ENCODE data around the gene RCAN3.
"Not testable (repeated sequence)": the region's sequence is repeated elsewhere in the genome, so short reads cannot be mapped to it uniquely, and the experiment has no call there.

Gene RCAN3

DNA sequence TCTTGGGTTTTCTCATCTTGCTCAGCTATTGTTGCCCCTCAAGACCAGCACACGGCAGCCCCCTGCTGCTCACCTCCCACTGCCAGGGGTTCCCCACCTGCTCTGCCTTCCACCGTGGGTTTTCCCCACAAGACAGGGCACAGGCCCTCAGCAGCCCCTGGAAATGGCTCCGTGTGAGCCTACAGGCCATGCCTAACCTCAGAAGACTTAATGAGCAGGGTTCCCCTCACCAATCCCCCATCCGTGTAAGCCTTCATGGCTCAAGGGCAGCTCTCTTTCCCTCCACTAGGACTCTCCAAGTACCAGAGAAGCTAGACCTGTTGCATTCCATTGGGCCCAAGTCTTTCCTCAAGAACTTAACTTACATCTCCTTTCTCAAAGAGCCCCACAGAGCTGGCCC, 18.4 kb upstream of the RCAN3 start:
- DNase-seq (ENCODE audit: low read depth in 4 of 4, low spot score in 1 of 4): no peak

DNA sequence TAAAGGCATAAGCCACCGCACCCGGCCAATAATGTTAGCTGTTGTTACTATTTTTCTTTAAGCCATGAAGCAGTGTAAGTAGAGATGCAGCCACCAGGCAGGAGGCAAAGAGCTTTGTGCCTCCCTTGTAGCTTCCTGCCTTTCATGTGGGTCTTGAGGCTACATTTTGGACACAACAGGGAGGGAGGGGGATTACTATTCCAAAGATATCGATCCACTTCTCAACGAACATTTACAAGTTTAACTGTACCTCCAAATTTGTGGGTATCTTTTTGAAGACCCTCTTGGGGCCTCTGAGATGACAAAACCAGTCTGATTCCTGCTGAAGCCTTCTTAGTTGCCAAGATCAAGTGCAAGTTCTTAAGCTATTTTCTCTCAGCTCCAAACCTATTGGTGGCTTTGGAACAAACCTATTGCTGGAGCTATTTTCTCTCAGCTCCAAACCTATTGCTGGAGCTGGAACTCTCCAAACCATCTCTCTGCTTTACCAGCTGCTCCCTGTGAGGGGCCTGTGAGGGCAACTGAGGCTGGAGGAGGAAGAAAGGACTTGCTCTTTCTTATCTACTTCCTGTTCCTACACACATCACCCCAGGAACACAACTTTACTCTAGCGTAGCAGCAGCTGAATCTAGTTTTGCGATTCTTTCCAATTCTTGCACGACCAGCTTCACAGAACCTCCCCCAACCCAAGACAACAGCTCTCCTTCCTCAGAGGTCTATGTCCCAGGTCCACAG, 16.1 kb upstream of the RCAN3 start:
- no peak for DNase-seq (ENCODE audit: low read depth in 4 of 4, low spot score in 1 of 4)

DNA sequence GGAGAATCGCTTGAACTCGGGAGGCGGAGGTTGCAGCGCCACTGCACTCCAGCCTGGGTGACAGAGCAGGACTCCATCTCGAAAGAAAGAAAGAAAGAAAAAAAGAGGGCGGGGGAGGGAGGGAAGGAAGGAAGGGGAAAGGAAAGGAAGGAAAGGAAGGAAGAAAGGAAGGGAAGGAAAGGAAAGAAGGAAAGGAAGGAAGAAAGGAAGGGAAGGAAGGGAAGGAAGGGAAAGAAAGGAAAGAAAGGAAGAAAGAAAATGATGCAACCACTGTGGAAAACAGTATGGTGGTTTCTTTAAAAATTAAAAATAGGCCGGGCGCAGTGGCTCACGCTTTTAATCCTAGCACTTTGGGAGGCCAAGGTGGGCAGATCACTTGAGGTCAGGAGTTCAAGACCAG, 15.2 kb upstream of the RCAN3 start:
- no peak for DNase-seq (ENCODE audit: low read depth in 4 of 4, low spot score in 1 of 4)

DNA sequence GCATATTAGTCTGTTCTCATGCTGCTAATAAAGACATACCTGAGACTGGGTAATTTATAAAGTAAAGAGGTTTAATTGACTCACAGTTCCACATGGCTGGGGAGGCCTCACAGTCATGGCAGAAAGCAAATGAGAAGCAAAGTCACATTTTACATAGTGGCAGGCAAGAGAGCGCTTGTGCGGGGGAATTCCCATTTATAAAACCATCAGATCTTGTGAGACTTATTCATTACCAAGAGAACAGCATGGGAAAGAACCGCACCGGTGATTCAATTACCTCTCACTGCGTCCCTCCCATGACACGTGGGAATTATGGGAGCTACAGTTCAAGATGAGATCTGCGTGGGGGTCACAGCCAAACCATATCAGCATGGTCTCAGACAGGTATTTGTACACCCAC, 14.5 kb upstream of the RCAN3 start:
- DNase-seq (ENCODE audit: low read depth in 4 of 4, low spot score in 1 of 4): peak; percentile 34 to 64 (median 50)

DNA sequence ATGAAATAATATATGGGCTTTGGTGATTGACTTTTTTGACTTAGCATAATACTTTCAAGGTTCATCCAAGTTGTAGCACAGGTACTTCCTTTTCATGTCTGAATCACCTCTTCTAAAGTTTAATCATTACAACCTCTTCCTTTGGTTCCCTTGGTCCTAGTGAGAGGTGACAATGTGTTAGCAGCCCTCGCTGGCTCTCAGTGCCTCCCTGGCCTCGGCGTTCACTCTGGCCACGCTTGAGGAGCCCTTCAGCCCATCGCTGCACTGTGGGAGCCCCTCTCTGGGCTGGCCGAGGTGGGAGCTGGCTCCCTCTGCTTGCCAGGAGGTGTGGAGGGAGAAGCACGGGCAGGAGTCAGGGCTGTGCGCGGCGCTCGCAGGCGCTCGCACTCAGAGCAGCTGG, 13.0 kb upstream of the RCAN3 start:
- DNase-seq (ENCODE audit: low read depth in 4 of 4, low spot score in 1 of 4): no peak

DNA sequence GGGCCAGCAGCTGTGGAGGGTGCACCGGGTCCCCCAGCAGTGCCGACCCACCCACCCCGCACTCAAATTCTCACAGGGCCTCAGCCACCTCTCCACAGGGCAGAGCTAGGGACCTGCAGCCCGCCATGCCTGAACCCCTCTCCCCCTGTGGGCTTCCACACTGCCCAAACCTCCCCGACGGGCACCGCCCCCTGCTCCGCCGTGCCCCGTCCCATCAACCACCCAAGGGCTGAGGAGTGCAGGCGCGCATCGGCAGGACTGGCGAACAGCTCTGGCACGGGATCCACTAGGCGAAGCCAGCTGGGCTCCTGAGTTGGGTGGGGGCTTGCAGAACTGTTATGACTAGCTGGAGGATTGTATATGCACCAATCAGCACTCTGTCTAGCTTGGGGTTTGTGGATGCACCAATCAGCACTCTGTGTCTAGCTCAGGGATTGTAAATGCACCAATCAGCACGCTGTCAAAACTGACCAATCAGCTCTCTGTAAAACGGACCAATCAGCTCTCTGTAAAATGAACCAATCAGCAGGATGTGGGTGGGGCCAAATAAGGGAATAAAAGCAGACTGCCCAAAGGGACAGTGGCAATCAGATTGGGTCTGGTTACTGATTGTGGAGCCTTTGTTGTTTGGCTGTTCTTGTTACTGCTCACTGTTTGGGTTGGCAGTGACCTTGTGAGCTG, 12.4 kb upstream of the RCAN3 start:
- no peak for DNase-seq (ENCODE audit: low read depth in 4 of 4, low spot score in 1 of 4)

DNA sequence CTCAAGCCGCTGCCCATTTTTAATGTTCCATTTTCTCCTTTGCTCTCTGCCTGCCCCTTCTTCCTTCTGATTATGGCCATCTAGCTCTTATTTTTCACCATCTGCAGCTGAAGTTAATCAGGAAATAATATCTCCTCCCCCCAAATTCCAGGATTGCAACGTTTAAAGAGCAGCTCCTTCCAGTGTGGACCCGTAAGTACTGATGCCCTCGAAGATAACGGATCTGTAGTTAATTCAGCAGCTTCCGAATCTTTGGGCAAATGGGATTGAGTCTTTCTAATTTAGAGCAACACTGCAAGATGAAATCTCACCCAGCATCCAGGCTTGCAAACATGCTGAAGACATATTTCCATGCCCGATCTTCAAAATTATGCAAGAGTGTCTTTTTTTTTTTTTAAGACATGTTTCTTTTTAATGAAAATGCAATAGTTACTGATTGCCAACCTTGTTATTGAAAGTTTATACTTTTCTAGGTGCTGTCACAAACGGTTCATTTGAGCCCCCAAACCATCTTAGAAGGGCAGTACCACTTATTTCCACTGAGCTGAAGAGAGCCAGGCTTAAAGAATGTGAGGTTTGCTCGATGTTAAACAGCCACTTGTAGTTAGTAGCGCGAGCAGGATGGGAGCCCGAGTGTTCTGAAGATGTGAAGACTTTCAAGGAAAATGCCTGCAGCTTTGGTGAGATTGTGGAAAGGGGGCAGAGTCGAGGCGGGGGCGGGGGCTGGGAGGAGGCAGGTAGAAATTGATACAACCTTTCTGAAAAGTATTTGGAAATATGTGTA, 10.9 kb upstream of the RCAN3 start:
- no peak for DNase-seq (ENCODE audit: low read depth in 4 of 4, low spot score in 1 of 4)

DNA sequence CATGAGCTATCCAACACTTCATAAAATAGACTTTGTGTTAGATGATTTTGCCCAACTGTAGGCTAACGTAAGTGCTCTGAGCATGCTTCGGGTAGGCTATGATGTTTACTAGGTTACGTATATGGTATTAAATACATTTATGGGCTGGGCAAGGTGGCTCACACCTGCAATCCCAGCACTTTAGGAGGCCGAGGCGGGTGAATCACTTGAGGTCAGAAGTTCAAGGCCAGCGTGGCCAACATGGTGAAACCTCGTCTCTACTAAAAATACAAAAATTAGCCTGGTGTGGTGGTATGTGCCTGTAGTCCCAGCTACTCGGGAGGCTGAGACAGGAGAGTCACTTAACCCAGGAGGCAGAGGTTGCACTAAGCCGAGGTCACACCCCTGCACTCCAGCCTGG, 9.7 kb upstream of the RCAN3 start:
- DNase-seq (ENCODE audit: low read depth in 4 of 4, low spot score in 1 of 4): not testable (repeated sequence)

DNA sequence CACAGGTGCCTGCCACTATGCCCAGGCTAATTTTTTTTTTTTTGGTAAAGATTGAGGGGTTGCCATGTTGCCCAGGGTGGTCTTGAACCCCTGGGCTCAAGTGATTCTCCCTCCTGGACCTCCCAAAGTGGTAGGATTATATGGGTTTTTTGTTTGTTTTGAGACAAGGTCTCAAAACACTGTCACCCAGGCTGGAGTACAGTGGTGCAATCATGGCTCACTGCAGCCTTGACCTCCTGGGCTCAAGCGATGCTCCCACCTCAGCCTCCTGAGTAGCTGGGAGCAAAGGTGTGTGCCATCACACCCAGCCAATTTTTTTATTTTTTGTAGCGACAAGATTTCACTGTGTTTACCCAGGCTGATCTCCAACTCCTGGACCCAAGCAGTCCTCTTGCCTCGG, 8.9 kb upstream of the RCAN3 start:
- DNase-seq (ENCODE audit: low read depth in 4 of 4, low spot score in 1 of 4): no peak

DNA sequence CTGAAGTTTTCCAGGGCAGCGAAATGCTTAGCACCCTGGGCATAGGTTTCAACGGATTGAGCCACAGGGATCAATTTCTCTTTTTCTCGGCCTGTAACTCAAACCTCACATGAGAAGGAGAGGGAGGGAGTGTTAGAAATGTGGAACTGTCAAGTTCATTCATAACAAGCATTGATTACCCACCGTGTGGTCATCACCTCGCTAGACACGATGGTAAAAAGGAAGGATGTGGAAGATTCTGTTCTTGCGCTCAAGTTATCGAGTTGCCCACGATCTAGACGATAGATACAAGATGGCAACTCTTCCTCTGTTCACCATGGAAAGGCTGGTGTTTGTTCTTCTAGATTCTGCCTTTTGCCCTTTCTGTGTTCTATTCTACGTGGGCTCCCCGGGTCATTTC, 4.0 kb upstream of the RCAN3 start:
- no peak for DNase-seq (ENCODE audit: low read depth in 4 of 4, low spot score in 1 of 4)

DNA sequence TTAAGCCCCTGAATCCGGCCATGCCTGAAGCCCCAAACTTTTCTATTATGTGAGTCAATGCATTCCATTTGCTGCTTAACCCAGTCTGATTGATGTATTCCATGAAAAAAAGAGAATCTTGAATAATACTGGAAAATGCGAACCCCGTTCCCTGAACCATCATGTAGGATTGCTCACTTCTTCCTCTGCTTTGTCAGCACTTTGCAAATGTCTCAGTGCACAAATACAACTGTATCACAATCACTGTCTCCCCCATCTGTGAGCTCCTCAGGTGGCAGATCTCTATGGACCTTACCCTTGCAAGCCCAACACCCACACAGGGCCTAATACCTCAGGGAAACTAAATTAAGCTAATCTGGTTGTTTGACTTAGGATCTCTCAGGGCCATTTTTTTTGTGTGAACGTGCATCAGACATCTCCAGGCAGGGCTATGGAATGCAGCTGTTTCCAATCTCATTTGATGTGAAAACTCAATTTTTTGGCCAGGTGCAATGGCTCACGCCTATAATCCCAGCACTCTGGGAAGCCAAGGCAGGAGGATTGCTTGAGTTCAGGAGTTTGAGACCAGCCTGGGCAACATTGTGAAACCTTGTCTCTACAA, 2.1 kb upstream of the RCAN3 start:
- no peak for DNase-seq (ENCODE audit: low read depth in 4 of 4, low spot score in 1 of 4)

DNA sequence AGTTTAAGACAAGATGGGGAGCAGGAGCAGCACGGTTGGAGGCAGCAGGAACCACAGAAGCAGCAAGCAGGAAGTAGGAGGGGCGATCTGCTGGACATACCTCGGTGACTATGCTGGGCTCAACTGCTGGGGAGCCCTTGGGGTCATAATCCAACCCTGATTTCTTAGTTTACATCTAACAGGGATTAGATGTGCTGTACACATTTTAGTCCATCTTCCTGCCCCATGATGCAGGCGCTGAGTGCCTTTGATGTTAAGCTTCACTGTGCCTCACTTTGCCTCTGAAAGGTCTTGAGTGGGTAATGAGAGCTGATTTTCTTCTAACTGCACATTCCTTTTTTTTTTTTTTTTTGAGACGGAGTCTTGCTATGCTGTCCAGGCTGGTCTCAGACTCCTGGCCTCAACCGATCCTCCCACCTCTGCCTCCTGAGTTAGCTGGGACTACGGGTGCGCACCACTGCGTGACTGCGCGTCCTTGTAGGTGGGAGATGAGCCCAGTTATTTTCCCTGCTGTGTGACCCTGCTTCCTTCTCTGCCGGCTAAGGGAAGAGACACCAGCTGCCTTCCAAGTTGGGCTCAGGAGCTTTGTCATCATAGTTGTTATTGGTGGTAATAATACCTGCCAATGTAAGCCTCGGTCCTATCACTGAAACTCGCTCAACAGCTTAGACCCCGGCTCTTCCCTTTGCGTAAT, 1.1 kb upstream of the RCAN3 start:
- DNase-seq (ENCODE audit: low read depth in 4 of 4, low spot score in 1 of 4): no peak

DNA sequence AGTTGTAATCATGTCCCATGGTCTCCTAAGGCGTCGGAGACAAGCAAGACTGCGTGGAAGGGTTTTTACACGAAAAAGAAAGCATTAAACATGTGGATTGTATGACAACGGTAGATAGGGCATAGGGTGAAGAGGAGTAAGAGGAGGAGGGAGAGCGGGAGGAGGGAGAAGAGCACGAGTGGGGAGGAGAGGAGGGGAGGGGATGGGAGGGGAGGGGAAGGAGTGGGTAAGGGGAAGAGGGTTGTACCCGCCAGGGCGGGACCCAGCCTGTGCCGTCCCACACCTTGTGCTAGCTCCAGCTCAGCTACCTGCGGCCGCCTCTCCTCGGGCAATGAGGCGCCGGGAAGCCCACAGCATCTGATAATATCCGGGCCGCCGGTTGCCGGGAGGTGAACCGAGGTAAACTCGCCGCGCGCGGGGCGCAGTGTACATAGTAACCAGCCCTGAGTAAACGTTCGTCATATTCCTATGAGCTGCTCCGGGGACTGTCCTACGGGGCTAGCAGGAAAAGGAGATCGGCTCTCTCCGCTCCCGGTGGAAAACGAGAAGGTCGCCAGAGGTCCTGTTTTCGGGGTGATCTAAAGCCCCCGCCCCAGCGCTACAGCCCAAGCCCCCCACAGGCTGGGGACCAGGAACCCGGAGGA, 449 bp upstream of the RCAN3 start:
- peak; percentile 41 to 66 (median 56) for DNase-seq (ENCODE audit: low read depth in 4 of 4, low spot score in 1 of 4)

DNA sequence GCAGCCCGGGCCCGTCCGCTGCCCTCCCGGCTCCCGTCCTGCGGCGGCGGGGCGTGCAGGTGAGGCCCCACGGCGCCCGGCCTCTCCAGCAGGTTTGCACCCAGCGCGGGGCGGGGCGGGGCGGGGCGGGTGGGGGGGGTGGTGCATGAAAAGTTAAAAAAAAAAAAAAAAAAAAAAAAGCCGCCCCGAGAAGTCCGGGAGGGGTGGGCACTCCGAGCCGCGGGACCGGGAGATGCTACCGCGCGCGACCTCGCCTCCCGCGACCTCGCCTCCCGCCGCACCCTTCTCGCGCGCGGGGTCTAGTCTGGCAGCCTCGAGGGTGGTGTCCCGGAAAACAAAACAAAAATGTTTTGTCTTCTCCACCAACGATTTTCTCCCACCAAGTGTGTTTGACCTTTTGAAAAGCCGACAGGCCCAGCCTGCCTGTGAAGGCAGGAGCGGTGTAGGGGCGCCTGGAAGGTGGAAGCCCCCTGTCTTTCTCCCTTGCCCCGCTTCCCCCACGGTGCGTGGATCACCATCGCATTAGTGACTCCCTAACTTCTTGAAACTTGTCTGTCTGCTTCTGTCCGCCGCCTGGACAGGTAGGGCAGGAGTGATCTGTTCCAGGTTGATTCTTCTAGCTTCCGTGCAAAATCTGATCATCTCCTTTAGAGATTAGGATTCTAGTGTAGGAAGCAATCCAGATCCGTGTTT, 569 bp downstream of the RCAN3 start:
- no peak for DNase-seq (ENCODE audit: low read depth in 4 of 4, low spot score in 1 of 4)

DNA sequence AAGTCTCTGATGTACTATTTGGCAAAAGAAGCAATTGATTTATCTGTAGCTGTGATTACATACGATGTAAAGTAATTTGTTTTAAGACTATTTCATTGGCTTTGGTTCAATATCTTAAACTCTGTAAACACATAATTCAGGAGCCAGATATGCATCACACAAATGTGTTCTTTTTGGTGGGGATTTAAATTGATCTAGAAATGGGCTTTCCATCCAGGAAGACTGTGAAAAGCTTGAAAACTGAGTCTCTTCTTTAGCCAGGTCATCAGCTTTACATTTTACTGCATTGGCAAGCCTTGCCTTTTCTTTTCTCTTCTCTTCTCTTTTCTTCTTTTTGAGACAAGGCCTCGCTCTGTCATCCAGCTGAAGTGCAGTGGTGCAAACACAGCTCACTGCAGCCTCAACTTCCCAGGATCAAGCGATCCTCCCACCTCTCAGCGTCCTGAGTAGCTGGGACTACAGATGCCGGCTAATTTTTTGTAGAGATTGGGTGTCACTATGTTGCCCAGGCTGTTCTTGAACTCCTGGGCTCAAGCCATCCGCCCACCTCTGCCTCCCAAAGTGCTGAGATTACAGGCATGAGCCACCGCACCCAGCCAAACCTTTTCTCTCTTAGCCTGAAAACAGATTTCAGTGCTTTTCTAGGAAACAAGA, 1.4 kb downstream of the RCAN3 start:
- DNase-seq (ENCODE audit: low read depth in 4 of 4, low spot score in 1 of 4): no peak

DNA sequence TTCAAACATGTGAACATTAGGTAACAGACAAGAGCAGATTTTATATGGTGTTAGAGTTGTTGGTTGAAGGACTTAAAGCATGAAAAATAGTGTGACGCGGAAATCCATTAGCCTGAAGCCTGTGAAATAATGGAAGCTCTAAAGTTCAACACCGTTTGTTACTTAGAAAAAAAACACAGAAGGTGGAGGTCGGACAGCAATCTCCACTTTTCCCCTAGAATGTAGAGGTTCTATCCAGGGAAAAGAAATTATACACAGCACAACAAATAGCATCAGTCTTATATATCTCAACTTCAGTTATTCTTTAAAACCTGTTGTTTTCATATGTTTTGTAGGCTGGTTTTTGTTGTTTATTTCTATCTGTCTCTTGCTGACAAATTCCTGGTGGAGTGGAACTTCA, 1.9 kb downstream of the RCAN3 start:
- DNase-seq (ENCODE audit: low read depth in 4 of 4, low spot score in 1 of 4): no peak

DNA sequence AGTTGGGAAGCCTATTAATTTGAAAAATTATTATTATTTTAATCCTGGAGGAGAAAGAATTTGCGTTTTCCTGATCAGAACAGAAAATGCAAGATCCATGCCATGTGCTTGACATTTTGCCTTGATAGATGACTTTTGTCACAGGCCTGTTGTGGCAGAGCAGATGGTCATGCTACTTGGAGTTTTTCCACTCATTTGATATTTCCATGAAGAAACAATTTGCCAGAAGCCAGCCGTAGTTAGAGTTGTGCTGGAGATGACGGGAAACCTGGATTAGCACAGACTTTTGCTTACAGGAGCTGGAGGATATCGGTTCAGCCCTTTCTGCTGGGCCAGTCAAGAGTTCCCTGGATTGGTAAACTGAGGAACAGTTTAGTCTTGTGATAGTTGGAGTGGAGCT, 3.2 kb downstream of the RCAN3 start:
- DNase-seq (ENCODE audit: low read depth in 4 of 4, low spot score in 1 of 4): no peak

DNA sequence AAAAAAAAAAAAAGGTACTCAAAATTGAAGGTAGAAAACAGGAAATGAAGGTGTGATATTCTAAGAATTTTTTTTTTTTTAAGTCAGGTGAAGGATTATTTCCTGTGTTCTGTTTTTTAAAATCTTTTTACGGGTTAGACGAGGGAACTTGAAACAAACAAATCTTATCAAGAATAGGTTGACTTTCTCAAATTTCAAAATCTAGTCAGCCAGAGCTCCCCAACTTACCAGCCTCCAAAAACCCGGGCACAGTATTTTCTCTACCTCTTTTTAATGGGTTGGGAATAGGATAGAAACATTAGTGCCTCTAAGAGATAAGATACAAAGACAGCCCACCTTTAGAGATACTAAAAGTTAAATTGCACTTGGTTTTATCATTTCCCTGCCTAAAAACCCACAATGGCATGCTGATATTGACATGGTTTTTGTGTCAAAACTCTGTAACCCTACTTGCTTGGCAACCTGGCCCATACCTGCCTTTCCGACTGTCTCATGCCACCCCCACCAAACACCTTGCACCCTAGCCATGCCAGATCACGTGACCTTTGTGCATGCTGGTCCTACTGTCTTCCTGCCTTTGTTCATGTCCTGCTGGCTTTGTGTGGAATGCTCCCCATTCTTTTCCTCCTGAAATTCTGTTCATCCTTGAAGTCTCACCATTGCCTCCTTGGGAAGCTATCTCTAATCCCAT, 4.2 kb downstream of the RCAN3 start:
- DNase-seq (ENCODE audit: low read depth in 4 of 4, low spot score in 1 of 4): no peak

DNA sequence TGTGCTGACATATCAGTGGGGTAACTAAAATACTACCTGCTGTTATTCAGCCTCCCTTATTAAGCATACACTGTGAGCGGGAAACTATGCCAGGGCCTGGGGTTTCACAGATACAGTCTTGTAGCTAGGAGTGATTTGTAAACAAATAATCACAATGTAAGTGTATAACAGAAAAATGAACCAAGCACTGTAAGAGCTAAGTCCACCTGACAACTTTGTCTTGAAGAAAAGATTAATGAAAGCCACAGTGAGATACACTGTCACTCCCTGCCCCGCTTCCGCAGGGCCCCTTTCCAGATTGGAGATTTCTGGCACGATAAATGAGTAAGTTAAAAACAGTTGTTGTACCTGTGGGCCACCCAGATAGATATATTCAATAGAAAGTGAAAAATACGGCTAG, 4.8 kb downstream of the RCAN3 start:
- DNase-seq (ENCODE audit: low read depth in 4 of 4, low spot score in 1 of 4): no peak

All from stimulated activated CD4-positive, alpha-beta T cell treated with anti-CD3 and anti-CD28 coated beads, Interleukin-1b, Interleukin-23, amount 100 ng/mL, for 24 hours (primary cell).